ENCODE data around the gene SLC43A1. TPM values are rescaled to one million over a fixed set of nuclear protein-coding genes. Genes with fewer than 3 reads are reported as not detected.

SLC43A1 gene
- total RNA-seq, 1 donor from 2014 or later: 1.3 TPM

- FAIRE-seq: no peak
Observed at GRCh38 chr11:57493507-57494503, 21.7 kb downstream of the SLC43A1 start.

GRCh38 chr11:57491371-57492061, 24.0 kb downstream of the SLC43A1 start:
- peaks cover 2% of the 10 kb centered on the region for H3K27me3 ChIP-seq (ENCODE audit: control insufficient read depth, insufficient read depth, low read length)
- FAIRE-seq (no peak), DNase-seq (ENCODE audit: low read depth) (no peak)
- peak; percentile 66 for TF ChIP-seq CTCF (IDR thresholded peaks at IDR 0.05; ENCODE audit: insufficient read depth, low read length, severe bottlenecking)
- no peak overlapping the region for H3K4me3 ChIP-seq (ENCODE audit: low read depth, low read length)
- H3K36me3 ChIP-seq (ENCODE audit: control insufficient read depth, insufficient read depth, low read length): no peaks in the 10 kb centered on the region

More at GRCh38 chr11:57493507-57494503, 21.7 kb downstream of the SLC43A1 start:
- peak; percentile 50 for DNase-seq (ENCODE audit: low read depth)
- Histone ChIP-seq H3K27me3 (ENCODE audit: control insufficient read depth, insufficient read depth, low read length) (peaks cover 2% of the 10 kb centered on the region), H3K36me3 (ENCODE audit: control insufficient read depth, insufficient read depth, low read length) (no peaks in the 10 kb centered on the region), H3K4me3 (ENCODE audit: low read depth, low read length) (no peak overlapping the region)
- peak; percentile 92 for TF ChIP-seq CTCF (IDR thresholded peaks at IDR 0.05; ENCODE audit: insufficient read depth, low read length, severe bottlenecking)

DNA sequence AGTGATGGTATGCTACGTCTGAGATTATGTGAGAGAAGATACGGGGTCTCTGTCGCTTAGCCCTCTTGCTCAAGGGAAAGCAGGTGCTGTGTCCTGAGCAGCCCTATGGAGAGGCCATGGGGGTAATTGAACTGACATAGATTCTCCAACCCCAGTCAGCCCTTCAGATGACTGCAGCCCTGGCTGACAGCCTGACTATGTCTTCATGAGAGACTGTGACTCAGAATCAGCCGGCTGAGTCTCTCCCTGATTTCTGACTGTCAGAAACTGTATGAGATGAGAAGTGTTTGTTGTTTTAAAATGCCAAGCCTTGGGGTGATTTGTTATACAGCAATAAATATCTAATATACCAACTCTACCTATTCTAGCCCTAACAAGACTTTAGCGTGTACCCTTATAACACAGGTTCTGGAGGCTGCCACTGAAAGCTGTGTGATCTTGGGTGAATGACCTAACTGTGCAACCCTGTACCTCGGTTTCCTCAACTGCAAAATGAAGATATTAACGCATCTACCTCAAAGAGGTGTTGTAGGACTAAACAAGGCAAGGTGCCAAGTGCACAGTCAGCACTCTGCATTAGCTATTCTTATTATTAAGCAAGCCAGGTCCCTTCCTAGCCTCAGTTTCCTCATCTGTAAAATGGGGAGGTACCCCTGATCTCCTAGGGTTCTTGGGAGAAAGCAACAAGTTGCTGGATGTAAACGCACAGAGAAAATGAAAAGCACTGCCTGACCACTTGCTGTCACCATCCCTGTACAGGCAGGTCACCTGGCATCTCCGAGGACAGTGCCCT, 24.9 kb downstream of the SLC43A1 start:
- Histone ChIP-seq H3K36me3 (ENCODE audit: control insufficient read depth, insufficient read depth, low read length) (no peaks in the 10 kb centered on the region), H3K4me3 (ENCODE audit: low read depth, low read length) (no peak overlapping the region), H3K27me3 (ENCODE audit: control insufficient read depth, insufficient read depth, low read length) (peaks cover 2% of the 10 kb centered on the region)
- DNase-seq (ENCODE audit: low read depth) (peak; percentile 41), FAIRE-seq (peak; percentile 81)
- TF ChIP-seq CTCF (IDR thresholded peaks at IDR 0.05; ENCODE audit: insufficient read depth, low read length, severe bottlenecking): no peak

DNA sequence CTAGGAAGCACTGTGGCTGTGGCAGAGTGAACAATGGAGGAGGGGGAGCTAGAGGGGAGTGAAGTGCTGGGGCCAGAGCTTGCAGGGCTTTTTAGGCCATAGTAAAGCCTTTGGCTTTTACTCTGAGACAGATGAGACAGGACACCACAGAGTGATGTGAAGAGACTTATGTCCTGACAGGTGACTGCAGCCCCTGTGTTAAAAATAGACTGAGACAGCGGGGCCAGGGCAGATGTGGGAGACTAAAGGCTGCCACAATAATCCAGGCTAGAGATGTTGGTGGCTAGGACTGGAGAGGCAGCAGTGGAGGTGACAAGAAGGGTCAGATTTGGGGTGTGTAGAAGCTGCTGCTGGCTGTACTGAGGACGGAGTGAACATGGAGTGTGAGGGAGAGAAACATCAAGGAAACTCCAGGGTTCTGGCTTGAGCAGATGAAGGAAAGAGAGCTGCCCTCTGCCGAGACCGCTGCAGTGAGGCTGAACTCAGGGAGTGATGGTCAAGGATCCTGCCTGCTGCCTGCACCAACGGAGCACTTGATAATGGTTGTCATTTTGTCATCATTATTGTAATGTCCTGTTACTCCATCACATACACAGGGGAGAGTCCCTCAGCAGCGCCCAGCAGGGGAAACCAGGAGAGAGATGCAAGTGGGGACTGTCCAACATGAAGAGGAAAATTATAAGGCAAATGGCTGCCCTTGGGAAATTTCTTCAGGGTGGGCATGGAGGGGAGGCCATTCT, 27.4 kb downstream of the SLC43A1 start:
- FAIRE-seq: peak; percentile 40

More for the DNA sequence above, 27.4 kb downstream of the SLC43A1 start:
- H3K36me3 ChIP-seq (ENCODE audit: control insufficient read depth, insufficient read depth, low read length): no peaks in the 10 kb centered on the region
- TF ChIP-seq CTCF (IDR thresholded peaks at IDR 0.05; ENCODE audit: insufficient read depth, low read length, severe bottlenecking): no peak
- H3K27me3 ChIP-seq (ENCODE audit: control insufficient read depth, insufficient read depth, low read length): peaks cover 7% of the 10 kb centered on the region
- H3K4me3 ChIP-seq (ENCODE audit: low read depth, low read length): no peak overlapping the region
- DNase-seq (ENCODE audit: low read depth): no peak
